HG03439 (cell line): ENCODE results near the gene CNEP1R1.

Experiments
- ATAC-seq: cut with Tn5 transposase; IDR thresholded peaks from one replicate; pipeline ENCODE4 v1.9.1; 2021; ENCODE audit warnings: mild to moderate bottlenecking, moderate library complexity; ENCODE audit not compliant: unreplicated experiment

The CNEP1R1 gene

DNA sequence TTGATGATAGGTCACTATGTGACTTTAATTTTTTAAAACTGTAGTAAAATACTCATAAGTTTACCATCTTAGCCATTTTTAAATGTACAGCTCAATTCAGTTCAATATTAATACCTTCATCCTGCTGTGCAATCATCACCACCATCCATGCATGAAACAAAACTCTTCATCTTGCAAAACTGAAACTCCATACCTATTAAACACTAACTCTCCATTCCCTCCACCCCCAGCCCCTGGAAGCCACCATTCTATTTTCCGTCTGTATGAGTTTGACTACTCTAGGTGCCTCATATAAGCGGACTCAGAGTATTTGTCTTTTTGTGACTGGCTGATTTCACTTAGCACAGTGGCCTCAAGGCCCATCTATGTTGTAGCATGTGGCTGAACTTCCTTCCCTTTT lies 9.4 kb upstream of the CNEP1R1 start:
- ATAC-seq, result no peak

DNA sequence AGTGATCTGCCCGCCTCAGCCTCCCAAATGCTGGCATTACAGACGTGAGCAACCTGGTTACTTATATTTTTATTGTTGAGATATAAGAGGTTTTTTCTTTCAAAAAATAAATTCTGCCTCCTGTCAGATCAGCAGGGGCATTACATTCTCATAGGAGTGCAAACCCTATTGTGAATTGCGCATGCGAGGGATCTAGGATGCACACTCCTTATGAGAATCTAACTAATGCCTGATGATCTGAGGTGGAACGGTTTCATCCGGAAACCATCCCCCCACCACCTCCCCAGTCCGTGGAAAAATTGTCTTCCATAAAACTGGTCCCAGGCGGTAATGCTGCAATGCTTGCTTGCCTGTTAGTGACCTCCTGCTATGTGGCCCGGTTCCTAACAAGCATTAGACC lies 7.5 kb upstream of the CNEP1R1 start:
- ATAC-seq, result no peak

DNA sequence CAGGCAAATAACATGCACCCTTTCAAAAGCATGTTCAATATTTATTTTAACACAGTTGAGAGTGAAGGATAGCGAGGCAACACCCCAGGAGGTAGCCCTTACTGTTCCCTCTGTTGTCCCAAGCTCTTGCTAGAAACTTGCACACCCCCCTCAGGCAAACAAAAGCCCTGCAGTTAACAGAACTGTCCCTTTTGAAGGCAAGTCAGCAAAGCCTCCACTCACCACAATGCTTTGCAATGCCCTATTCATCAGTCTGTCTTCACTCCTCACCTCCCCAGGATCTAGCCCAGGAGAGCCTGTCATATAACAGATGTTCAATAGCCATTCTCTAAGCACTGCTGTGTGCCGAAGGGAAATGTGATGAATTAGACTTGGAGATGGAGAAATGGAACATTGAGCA lies 3.5 kb upstream of the CNEP1R1 start:
- ATAC-seq, result no peak

DNA sequence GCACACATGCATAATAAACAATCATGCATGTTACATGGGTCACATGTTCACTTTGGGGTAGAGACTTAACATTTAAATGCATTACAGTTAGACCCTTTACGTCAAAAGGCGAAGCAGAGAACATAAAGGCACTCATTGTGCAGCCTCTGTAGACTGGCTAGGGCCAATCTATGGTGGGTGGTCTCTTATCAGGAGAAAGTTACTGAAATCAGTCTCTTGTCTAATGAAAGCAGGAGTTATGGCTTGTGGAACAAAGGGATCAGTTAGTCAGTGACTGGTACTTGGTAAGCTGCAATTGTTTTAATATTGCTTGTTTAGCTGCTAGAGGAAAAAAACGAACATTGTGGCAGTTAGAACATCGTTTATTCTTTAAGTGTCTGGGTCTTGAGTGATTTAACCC lies 1.4 kb upstream of the CNEP1R1 start:
- ATAC-seq, result no peak

DNA sequence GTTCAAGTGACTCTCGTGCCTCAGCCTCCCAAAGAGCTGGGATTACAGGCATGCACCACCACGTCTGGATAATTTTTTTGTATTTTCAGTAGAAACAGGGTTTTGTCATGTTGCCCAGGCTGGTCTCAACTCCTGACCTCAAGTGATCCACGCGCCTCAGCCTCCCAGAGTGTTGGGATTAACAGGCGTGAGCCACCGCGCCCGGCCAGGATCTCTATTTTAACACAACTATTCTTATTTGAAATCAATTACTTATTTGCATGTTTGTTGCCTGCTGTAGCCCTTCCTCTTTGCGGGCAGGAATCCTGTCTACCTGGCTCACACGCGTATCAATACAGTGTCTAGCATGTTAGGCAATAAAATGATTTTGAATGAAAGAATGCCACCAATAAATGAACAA lies 818 bp upstream of the CNEP1R1 start:
- ATAC-seq, result no peak

DNA sequence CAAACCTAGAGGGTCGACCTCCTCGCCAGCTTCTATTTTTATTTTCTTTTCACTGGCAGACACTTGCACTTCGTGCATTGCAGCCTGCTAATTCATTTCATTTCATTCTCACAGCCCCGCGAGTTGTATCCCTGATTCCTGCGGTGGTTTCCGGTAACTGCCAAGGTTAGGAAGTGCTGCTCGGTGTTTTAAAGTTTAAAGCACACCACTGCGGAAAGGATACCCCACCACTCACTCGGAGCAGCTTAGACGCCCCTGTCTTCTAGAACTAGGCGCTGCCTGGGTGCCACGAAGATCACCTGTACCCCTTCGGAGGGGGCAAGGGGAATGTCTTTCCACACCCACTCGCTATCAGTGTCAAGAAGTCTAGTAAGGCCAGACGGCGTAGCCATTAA lies 509 bp downstream of the CNEP1R1 start:
- ATAC-seq, result peak; percentile 2

DNA sequence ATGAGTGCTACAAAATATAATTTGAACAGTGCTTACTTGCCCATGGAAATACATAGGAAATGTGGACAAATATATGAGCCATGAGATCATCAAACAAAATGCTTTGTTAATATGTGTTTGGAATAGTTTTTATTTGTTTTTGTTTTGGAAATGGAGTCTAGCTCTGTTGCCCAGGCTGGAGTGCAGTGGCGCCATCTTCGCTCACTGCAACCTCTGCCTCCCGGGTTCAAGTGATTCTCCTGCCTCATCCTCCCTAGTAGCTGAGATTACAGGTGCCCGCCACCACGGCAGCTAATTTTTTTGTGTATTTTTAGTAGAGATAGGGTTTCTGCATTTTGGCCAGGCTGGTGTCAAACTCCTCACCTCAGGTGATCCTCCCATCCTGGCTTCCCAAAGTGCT lies 2.8 kb downstream of the CNEP1R1 start:
- ATAC-seq, result no peak

DNA sequence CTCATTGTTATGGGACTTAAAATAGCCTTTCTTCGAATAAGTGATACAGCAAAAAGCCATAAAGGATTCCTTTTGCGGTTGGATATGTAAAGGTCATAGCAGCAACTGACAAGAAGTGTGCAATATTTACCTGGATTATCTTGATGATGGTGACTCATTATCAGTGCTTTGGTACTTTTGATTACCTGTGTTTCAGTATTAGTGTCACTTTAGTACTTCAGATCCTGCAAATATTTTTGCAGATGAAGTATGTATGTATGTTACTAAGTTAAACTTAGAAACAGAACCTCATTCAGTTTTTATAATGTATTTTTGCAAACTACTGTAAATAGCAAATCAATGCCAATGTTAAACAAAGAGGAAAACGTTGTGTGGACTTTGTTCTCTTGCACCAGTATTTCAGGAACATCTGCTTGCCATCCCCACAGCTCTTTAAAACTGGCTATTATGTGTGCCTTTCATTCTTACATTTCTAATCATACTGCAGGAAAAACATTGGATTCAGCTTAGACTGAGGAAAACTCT lies 10.5 kb downstream of the CNEP1R1 start:
- no peak for ATAC-seq

DNA sequence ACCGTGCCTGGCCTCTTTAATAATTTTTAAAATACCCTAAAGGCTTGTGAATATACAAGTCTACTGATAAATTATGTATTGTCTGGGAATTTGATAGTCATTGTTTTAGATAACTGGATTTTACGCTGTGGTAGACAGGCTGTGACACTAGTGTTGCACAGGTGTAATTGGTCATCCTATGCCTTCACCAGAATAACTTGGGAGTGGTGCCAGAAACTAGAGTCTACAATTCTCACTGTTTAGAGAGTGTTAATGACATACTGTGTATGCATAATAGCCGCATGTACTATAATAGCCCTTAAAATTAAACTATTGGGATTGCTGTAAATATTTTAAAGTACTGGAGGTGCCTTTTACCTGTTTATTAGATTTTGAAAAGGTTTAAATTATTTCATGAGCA lies 11.4 kb downstream of the CNEP1R1 start:
- no peak for ATAC-seq

DNA sequence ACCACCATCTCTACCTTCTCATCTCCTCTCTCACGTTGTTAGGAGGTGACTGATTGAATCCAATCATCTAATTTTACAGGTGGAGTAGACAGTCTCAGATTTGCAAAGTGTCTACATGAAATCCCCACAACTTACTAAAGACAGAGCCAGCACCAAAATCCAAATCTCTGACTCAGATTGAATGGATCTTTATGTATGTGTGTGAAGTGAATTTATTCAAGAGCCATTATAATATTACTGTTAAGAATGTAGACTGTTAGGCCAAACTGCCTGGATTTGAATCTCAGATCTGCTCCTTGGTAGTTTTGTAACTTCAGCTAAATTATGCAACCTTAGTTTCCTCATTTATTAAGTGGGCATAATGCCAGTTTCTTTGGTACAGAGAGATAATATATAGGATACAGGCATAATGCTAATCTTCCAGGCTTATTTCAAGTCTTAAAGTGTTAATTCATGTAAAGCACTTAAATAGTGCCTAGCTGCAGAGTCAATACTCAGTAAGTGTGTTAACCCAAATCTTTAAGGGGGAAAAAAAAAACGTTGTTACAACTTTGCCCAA lies 12.7 kb downstream of the CNEP1R1 start:
- ATAC-seq, result no peak

DNA sequence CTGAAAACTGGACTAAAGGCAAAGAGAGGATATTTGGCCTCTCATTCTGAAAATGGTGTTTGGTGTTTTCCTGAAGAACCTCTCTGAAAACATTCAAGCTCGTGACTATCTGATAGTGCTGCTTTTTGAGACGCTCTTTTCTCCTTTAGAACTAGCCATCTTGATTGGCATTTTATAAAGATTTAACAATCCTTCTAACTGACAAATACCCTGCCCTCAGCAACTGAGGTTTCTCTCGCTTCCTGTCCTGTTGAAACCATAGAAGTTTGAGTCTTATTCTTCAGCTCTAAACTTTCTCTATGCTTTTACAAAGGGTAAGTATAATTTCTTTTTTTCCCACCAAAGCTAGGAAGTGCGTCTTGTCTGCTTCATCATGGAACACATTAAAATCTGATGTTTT lies 13.3 kb downstream of the CNEP1R1 start:
- no peak for ATAC-seq

DNA sequence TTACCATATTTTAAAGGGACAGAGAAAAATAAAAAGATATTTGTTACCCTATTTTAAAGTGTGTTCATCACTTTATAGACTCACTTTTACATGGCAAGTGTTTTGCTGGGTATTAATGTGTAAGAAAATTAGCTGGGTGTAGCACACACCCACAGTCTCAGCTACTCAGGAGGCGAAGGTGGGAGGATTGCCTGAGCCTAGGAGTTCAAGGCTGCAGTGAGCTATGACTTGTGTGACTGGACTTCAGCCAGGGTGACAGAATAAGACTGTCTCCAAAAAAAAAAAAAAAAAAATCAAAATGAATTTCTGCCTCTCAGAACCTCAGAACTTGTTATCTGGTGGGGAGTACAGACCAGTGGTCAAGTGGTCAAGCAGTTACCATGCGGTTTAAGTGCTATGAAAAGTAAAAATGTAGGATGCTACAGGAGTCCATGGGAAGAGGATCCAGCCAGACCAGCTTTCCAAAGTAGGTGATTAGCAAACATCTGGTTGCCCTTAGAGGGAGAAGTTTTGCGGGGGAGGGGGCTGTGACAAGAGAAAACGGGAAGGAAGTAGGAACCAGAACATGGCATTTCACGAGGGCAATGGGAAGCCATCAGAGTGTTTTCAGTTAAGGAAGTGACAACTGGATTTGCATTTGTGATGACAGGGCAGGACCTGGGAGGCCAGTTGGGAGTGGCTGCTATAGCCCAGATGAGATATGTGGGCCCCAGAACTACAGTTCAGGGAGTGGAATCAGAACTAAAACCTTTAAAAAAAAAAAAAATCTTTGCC lies 13.9 kb downstream of the CNEP1R1 start:
- no peak for ATAC-seq

DNA sequence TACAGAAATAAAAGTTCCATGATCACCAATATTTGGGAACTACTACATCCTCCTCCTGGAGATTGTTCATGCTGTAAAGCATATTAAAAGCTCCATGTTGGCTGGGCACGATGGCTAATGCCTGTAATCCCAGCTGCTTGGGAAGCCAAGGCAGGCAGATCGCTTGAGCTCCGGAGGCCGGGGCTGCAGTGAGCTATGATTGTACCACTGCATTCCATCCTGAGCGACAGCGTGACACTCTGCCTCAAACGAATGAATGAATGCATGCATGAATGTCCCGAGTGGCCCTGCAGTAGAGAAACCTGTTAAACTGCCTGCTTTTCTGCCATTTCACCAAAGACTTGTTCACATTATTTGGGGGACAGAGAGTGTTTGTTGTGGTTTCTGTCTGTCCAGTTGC lies 15.0 kb downstream of the CNEP1R1 start:
- ATAC-seq, result no peak

DNA sequence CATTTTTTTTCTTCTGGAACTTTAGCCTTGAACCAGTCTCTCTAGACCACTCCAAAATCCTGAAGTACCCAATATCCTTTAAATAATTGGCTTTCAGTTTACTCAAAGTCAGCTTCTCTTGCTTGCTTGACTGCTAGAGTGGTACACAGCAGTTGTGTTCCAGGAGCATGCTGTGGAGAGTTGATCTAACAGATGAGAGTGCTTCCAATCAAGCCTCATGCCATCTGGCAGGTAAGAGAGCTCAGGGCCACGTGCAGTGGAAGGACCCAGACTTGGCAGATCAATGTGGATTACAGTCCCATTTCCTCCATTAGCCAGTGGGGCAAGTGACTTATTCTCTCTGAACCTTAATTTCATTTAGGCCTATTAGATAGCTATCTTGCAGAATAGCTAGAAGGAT lies 15.7 kb downstream of the CNEP1R1 start:
- no peak for ATAC-seq

DNA sequence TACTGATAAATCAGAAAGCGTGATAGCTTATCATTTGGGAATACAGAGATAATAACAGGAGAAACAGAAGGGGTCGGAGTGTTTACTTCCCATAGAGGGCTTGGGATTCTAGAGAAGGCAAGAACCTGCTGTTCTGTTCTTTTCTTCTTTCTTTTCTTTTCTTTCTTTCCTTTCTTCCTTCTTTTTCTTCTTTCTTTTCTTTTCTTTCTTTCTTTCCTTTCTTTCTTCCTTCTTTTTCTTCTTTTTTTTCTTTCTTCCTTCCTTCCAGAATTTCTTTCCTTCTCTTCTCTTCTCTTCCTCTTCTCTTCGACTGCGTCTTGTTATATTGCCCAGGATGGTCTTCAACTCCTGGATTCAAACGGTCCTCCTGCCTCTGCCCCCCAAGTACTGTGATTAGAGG lies 18.3 kb downstream of the CNEP1R1 start:
- ATAC-seq, result no peak

DNA sequence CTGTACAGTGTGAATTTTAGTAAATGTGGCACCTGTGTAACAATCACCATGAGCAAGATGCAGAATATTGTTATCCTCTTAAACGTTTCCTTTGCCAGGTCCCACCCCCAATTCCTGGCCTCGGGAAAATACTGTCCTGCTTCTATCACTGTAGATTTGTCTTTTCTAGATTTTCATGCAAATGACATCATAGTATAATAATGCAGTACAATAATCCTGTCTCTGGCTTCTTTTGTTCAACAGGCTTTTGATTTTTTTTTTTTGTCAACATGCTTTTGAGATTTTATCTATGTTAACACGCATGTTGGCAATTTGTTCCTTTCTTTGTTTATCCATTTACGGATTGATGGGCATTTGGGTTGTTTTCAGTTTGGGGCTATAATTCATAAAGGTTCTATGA lies 20.4 kb downstream of the CNEP1R1 start:
- ATAC-seq, result no peak

DNA sequence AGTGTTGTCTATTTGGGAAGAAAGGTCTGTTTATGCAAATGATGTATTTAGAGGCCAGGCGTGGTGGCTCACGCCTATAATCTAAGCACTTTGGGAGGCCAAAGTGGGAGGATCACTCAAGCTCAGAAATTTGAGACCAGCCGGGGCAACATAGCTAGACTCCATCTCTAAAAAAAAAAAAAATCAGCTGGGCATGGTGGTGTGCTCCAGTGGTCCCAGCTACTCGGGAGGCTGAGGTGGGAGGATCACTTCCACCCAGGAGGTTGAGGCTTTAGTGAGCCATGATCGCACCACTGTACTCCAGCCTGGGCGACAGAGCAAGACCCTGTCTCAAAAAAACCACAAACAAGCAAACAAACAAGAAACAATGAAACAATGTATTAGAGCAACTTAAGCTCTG lies 21.8 kb downstream of the CNEP1R1 start:
- ATAC-seq, result no peak

DNA sequence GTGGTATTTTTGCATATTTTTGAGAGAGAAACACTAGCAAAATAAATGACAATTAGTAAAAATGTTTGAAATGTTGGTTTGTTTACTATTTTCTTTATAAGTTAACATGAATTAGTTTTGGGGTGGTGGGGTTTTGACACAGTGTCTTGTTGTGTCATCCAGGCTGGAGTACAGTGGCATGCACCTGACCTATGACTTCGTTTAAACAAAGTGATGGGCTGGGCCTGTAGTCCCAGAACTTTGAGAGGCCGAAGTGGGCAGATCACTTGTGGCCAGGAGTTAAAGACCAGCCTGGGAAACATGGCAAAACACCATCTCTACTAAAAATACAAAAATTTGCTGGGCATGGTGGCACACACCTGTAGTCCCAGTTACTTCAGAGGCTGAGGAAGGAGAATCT lies 22.8 kb downstream of the CNEP1R1 start:
- no peak for ATAC-seq

DNA sequence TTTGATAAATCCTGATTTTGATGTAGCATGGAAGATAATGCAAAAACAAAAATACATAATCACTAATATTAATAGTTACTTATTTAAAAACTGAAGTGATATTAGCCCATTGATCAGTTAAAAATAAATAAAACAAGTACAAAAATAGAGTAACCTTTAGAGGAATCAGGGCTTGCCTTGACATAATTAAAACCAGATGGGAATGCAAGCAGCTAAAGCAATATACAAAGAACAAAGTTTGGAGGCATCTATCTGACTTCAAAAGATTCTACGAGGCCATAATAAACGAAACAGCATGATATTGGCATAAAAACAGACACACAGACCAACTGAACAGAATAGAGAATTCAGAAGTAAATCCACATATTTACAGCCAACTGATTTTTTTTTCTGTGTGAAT lies 25.8 kb downstream of the CNEP1R1 start:
- ATAC-seq, result no peak

DNA sequence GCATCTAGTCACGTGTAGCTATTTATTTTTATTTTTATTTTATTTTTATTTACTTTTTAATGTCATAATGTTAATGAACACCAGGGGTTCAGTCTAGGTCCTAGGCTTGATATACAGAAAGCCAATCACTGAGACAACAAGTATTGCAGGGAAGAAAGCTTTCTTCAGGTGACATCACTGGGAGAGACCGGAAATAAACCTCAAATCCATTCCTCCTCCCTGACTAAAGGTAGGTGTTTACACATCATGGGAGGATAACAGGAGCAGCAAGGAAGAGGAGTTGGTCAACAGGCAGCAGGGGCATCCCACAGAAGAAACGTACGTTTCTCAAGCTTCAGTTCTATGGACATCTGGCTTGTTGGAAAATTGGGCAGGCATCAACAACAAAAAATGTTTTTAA lies 31.2 kb downstream of the CNEP1R1 start:
- ATAC-seq, result no peak

DNA sequence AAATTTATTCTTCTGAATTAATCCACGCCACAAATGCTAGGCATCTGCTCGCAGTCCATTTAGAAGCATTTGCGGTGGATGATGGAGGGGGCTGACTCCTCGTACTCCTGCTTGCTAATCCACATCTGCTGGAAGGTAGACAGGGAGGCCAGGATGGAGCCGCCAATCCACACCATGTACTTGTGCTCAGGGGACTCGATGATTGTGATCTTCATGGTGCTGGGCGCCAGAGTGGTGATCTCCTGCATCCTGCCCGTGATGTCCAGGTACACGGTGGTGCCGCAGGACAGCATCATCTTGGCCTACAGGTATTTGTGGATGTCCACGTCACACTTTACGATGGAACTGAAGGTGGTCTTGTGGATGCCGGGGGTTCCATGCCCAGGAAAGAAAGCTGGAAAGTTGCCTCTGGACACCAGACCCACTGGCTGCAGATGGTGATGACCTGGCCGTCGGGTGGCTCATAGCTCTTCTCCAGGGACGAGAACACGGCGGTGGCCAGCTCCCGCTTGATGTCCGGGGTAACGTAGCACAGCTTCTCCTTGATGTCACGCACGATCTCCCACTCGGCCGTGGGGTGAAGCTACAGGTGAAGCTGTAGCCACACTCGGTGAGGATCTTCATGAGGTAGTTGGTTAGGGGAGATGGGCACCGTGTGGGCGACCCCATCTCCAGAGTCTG lies 33.2 kb downstream of the CNEP1R1 start:
- ATAC-seq, result no peak

DNA sequence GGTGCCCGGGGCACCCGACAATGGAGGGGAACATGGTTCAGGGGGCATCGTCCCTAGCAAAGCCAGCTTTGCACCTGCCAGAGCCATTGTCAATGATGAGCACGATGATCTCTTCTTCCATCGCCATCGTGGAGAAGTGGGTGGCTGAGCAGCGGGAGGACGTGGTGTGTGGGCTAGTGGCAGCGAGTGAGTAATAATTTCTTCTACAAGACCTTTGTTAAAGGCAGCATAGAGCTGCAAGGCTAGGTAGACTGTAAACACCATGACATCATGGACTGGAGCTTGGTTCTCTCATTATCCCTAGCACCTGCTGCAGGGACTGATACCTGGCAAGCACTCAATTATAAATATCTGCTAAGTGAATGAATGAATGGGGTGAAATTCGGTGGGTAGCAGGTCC lies 34.1 kb downstream of the CNEP1R1 start:
- ATAC-seq, result no peak
